ENCODE data around the gene ADAMTSL3.

GRCh38 chr15:83853232-83853631 is 199.3 kb downstream of the ADAMTSL3 start:
- TF ChIP-seq CTCF (IDR thresholded peaks at IDR 0.05) (no peak), EP300 (IDR thresholded peaks at IDR 0.05) (no peak)

Data from esophagus muscularis mucosa (tissue), 3 donors.